DMS 273 (cell line): ENCODE data around the gene TMEM161A.
A peak's percentile ranks its signal among the peaks of the same experiment; 100 is the strongest.
"Not testable (repeated sequence)": the region's sequence is repeated elsewhere in the genome, so short reads cannot be mapped to it uniquely, and the experiment has no call there.

Source experiments
- DNase-seq: peaks from one replicate; lab custom pipeline; 2025; ENCODE audit not compliant: unreplicated experiment; lab: John Stamatoyannopoulos, UW

Gene TMEM161A

DNA sequence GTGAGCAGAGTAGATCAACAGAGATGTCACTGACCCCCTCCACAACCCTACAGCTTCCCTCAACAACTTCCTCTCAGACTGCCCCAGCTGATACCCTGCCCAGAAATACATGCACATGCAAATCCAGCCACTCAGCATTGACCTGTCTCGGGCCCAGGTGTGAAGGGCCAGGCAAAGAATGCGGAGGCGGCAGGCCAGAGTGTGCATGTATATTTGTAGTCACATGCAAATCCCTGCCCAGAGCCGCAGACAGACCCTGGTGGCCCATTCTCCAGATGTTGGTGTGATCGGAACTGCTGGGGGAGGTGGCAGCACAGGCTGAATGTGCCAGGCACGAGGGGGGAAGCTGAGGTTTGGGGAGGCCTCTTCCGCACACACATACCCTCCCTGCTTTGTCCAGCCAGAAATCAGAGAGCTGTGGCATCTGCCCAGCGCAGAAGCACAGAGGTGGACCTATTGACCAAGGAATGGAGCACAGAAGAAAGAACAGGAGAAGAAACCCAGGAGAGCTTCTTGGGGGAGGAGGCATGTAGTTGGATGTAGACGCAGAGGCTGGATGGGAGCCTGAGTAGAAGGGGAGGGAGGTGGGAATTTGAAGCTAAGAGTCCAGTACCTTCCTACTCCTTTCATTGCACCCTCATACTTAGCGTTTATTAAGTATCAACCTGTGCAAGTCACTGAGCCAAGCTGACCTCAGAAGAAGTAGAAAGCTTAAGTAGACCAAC lies 17.4 kb upstream of the TMEM161A start:
- no peak for DNase-seq

DNA sequence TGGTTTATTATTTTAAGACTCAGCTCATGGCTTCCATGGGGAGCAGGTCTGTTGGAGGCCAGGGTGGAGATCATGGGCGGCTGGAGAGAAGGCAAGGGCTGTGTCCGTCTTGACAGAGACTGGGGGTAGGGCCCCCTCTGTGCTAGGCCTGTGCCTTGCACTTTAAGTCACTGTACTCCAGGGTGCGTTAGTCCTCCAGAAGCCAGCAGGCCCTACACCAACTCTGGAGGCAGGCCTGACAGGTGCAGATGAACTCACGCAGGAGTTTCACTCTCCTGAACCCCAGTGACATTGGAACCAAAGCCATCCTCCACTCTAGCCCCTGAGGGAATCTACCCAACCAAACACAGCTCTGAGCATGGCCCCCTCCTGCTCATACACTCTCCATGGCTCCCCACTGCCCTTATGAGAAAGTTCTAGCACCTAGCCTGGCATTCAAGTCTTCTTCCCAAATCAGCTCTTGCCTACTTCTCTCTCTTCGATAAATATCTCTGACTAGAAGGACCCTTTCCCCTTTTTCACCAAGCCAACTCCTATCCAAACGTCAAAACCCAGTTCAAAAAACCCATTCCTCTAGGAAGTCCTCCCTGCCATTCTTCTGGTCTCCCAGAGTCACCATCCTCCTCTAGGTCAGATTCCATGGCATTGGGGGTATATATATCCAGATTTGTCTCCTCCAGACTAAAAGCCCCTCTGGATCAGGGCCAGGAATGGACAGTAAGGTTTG lies 16.7 kb upstream of the TMEM161A start:
- DNase-seq: no peak

DNA sequence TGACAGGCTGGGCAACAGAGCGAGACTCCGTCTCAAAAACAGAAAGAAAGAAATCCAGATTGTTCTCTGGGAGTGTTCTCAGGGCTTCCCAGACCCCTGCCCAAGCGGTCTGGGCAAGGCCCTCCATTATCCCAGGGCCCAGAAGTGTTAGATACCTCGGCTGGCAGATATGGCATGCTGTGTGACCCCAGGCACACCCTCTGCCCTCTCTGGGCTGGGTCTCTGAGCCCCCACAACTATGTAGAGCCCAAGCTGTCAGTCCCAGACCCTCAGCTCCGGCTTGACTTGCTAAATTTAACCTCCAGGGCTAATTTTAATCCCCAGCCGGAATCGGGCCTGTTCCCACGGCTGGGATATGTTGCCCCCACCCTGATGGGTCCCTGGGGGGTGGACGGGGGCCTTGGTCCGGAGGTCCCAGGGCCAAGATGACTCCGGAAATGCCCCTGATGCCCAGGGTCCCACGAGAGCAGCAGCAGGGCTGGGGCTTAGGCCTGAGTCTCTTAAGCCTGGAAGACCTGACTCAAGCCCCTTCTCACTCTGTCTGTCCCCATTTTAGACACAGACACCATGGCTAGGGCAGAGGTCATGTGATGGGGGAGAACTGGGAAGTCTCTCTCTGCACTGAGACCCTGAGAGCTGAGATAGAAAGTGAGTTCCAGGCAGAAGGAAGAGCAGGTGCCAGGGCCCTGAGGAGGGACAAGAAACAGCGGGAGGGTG lies 14.5 kb upstream of the TMEM161A start:
- no peak for DNase-seq

DNA sequence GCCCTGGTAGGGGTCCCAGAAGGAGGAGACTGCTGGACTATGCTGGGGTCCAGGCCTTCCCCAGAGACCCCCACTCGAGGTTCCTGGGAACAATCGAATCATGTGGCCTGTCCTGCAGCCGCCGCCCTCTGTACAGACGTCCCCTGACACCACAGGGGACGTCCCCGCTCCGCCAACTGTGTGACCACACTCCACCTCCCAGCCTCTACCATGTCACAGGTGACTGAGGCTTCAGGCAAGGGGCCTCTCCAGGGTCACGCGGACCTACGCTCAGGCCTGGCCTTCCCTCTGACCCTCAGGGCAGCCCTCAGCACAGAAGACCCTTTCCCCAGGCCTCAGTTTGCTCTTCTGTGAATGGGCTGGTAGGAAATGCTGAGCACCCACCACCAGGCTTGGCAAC lies 13.1 kb upstream of the TMEM161A start:
- DNase-seq: no peak

DNA sequence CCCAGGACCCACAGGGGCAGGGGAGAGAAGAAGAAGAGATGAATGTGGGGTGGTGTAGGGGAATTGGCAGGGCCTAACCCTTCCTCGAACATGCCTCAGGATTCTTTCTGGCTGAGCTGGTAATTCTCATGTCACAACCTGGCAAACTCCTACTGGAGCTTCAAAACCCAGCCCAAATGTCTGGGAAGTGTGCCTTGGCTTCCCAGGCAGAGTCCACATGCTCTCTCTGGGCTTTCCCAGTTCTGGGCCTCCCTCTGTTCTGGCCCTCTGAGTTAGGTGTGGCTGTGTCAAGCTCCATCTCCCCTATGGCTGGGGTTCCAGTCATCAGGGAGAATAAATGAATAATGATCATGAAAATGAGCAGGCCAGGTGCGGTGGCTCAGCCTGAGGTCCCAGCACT lies 11.2 kb upstream of the TMEM161A start:
- DNase-seq: no peak

DNA sequence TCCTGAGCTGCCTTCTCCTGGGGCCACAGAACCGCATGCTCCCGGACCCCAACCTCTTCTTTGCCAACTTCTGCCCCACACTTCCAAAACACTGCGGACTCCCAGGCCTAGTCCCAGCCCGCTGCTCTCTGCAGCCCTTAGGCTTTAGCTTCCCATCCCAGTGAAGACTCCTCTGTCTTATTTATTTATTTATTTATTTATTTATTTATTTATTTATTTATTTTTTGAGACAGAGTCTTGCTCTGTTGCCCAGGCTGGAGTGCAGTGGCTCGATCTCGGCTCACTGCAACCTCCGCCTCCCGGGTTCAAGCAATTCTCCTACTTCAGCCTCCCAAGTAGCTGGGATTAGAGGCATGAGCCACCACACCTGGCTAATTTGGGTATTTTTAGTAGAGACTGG lies 10.2 kb upstream of the TMEM161A start:
- DNase-seq: not testable (repeated sequence)

DNA sequence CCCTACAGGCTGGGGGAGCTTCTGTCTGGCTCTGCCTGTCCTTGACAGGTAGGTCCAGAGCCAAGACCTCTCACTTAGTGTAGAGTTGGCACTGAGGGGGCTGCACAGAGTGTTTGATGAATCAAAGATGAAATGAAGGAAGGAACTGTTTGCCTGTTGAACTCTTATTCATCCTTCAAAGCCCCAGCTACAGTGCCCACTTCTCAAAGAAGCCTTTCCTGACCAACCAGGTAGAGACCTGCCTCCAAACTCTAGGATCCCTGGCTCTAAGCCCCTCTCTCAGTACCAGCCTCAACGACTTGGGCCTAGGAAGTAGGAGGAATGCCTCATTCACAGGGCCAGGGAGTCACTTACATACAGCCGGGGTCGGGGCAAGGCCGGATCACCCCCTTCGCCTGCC lies 9.1 kb upstream of the TMEM161A start:
- DNase-seq: no peak

DNA sequence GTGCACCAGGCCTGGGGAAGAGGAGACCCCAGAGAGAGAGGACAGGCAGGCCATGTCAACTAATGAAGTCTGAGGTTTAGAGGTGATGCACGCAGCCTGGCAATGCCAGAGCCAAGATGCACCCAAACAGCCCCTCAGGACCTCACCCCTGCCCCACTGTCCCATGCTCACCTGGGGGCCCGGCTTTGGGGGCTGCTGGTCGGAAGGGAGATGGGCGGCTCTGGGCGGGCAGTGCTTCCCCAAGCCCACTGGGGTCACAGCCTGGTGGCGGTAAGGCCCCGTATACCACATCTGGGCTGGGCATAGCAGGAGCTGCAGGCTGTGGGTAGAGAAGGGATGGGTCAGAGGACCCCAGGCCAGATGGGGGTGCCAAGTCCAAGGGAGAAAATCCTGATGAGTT lies 8.6 kb upstream of the TMEM161A start:
- DNase-seq: no peak

DNA sequence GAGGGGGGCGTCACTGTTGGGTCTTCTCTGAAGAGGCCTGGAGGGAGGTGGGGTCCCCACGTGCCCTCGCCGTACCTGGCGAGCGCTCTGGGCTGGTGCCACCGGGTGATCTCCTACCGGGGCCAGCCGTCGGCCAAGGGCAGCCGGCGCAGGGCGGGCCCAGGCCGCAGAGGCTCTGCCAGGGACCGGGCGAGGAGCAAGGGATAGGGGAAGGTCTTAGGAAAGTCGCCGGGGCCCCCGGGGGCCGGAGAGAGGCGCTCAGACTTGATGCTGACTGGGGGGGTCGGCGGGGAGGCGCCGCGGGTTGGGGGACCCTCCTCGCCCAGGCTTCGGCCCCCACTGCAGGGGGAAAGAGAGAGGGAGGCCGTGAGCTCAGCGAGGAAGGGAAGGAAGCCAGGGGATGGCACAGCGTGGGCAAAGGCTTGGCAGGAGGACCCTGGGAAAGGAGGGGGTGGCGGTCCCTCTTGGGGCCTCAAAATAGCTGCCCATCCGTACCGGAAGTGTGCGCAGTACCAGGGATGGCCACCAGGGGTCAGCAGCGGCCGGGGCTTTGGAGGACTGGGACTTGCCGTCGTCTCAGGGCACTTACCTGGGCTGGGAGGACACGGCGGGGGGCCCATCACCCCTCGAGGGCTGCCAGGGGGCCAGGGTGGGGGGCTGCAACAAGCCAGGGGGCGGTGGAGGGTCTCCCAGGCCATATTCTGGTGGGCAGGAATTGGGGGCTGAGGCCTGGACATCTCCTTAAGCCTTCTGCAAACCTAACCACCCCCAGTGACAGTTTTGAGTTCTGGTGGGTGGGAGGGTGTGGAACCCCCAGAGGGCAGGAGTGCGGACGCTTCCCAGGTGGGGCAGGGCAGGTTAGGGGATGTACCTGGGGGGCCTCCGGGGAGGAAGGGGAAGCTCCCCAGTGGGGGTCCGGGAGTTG lies 7.7 kb upstream of the TMEM161A start:
- DNase-seq: peak; percentile 88

DNA sequence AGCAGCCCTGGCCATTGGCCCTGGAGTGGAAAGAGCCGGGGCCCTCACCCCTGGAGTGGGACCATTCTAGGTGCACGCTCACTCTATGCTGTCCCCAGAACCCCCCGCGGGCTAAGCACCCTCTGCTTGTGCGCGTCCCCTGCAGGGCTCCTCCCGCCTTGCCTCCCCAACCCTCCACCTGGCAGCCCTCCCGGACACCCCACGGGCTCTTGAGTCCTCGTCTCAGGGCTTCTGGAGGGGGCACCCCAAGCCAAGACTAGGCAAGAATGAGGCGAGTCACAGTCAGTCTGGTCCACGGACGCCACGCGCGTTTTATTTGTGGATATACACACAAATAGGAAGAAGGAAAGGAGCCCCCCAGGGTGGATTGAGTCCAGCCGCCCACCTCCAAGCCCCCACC lies 7.0 kb upstream of the TMEM161A start:
- no peak for DNase-seq

DNA sequence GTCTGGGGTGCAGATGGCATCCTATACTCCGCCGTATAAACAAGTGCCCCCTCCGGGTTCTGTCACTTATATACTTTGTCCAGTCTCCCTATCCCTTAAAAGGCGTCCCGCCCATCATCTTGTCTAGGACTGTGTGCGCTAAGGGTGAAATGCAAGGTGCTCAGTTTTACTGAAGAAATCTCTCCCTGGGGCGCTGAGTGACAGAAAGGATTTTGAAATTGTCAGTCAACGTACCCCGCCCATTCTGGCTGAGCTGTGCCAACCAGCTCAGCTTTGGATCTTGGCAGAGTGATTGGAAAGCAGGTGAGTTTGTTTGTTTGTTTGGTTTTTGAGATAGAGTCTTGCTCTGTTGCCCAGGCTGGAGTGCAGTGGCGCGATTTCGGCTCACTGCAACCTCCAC lies 4.1 kb upstream of the TMEM161A start:
- no peak for DNase-seq

DNA sequence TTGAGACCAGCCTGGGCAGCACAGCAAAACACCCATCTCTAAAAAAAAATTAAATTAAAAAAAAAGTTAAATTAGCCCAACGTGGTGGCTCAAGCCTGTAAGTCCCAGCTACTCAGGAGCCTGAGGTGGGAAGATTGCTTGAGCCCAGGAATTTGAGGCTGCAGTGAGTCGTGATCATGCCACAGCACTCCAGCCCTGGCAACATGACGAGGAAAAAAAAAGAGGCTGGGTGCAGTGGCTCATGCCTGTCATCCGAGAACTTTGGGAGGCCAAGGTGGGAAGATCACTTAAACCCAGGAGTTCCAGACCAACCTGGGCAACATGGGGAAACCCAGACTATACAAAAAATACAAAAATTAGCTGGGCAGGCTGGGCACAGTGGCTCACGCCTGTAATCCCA lies 2.2 kb upstream of the TMEM161A start:
- DNase-seq: no peak

DNA sequence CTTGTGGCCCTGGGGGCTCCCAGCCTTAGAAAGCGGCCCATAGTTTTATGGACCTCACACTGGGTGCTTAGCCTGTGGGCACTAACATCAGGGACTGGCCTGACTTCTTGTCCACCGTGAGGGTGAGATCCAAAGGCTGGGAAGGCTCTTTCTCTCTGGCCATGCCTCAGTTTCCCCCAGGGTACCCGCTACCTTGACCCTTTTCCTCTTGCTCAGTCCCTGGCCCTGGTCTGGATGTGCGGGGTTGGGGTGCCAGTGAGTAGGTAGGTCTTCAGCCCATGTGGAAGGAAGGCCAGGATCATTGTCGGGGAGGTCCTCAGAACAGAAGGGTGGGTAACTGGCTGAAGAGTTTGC lies 1.6 kb upstream of the TMEM161A start:
- DNase-seq: no peak

DNA sequence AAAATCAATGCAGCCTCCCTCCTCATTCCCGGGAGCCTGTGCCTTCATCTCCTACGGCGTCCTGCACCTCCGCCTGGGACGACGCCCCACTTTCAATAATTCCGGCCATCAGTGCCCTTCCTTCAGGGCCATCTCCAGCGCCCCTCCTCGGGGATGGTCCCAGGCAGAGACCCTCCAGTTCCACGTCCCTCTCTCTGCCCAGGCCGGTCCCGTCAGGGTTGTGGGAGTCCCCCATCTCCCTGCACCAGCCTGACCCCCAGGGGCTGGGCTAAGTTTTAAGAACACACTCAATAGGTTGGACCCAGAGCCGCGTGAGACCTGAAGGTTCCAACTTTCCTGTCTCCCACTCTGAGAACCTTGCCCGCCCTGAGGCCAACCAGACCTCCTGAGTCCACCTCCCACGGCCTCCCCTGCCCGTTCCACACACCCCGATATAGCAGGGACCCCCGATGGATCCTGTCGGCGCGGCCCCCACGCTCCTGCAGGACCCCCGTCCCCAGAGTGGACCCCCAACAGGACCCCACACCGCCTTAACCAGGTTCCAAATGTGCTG lies 646 bp downstream of the TMEM161A start:
- peak; percentile 33 for DNase-seq

DNA sequence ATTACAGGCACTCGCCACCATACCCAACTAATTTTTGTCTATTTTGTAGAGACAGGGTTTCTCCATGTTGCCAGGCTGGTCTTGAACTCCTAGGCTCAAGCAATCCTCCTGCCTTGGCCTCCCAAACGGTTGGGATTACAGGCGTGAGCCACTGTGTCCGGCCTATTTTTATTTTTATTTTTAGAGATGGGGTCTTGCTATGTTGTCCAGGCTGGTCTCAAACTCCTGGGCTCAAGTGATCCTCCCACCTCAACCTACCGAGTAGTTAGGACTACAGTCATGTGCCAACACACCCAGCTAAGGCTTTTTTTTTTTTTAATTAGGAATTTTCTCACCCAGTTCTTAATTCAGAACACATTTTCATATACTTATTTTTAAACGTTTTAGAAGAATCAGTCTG lies 2.6 kb downstream of the TMEM161A start:
- DNase-seq: not testable (repeated sequence)

DNA sequence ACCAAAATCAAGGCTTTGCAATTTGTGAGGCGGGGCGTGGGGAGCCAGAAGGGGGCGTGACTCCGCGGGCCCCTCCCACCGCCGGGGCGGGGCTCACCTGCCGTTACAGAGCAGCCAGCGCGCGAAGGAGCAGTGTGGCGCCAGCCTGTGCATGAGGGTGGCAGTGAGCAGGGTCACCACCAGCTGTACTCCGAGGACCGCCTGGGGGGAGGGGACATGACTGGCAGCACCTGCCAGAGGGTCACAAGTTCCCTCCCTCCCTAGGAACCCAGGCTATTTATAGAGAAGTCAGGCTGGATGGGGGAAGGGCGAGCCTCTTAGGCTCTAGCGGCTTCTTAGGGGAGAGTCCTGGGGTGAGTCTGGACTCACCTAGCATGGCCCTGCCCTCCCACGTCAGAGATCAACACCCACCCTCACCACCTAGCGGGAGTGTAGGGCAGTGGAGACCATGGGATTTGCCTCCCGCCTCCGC lies 3.6 kb downstream of the TMEM161A start:
- no peak for DNase-seq

DNA sequence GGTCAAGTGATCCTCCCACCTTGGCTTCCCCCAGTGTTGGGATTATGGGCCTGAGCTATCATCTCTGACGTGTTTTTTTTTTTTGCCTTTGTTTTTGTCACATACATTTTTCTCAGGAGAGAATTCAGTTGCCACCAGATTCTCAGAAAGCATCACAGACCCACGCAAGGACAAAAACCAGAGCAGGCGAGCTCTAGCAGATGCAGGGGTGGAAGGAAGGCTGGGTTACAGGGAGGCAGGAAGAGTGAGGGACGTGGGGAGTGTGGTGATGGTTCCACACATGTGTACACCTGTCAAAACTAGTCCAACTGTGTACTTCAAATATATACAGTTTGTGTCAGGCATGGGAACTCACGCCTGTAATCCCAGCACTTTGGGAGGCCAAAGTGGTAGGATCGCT lies 4.3 kb downstream of the TMEM161A start:
- DNase-seq: no peak

DNA sequence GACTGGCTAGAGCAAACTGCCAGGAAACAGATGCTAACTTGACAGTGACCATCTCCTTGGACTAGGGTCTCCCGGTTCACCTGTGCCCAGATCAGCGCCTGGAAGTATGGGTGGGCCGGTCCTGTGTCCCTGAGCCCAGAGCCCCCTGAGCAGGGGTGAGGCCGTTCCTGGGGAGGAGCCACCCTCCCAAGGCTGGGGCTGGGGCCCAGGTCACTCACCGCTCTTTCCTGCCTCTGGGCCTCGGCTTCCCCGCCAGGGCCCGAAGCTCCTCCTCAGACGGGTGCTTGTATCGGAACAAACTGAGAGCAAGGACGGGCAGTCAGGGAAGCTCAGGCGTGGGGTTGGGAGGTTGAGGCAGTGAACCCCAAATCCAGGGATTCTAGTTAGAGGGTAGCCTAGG lies 5.4 kb downstream of the TMEM161A start:
- no peak for DNase-seq

DNA sequence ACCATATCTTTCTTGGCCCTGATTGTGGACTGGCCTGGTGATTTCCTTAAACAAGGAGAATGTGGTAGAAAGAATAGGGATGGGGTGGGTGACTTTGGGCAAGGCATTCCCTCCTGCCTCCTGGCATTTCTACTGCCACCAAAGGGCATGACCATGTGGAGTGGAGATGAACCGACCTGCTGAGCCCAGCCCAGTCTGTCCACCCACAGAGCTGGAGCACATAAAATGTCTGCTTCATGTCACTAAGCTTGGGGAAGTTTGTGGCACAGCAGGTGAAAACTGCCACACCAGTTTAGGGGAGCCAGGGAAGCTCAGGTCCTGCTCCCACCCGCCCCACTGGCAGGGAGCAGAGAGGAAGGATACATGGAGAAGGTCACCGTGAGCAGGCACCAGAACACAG lies 6.3 kb downstream of the TMEM161A start:
- no peak for DNase-seq

DNA sequence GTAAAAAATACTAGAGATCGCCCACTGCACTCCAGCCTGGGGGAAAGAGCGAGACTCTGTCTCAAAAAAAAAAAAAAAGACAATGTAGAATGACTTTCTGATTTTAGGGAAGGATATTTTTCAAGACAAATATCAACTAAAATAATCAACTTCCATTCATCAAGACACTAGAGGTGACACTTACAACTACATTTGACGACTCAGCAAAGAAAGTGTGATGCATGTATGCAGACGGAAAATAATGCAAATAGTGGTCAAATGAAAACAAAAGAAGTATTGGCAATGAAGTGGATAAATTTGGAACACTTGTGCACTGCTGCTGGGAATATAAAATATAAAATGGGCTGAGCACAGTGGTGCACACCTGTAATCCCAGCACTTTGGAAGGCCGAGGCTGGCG lies 12.2 kb downstream of the TMEM161A start:
- no peak for DNase-seq

DNA sequence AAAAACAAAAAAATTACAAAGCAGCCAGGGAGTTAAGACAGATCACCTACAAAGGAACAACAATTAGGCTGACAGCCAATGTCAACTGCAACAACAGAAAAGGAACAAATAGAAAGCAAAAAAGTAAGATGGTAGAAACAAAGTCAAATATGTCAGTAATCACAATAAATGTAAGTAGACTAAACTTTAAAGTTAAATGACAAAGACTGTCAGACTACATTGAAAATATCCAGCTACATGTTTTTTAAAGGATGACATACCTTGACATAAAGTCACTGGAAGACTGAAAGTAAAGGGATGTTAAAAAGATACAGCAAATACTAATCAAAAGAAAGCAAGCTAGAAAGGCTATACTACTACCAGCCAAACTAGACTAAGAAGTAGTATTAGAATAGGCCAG lies 14.9 kb downstream of the TMEM161A start:
- DNase-seq: no peak
